ENCODE results near the gene RPL27.
"Not testable (repeated sequence)": the region's sequence is repeated elsewhere in the genome, so short reads cannot be mapped to it uniquely, and the experiment has no call there.

RPL27 gene

DNA sequence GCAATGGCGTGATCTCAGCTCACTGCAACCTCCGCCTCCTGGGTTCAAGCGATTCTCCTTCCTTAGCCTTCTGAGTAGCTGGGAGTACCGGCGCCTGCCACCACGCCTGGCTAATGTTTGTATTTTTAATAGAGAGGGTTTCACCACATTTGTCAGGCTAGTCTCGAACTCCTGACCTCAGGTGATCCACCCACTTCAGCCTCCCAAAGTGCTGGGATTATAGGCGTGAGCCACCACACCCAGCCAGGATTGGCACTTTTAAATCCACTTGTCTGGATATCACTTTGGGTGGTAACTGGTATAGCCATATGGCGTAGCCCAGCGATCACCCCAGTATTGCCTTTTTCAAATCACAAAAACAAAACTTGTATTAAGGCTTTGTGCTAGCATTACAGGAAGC is 4.3 kb upstream of the RPL27 start:
- DNase-seq (ENCODE audit: low spot score): not testable (repeated sequence)

DNA sequence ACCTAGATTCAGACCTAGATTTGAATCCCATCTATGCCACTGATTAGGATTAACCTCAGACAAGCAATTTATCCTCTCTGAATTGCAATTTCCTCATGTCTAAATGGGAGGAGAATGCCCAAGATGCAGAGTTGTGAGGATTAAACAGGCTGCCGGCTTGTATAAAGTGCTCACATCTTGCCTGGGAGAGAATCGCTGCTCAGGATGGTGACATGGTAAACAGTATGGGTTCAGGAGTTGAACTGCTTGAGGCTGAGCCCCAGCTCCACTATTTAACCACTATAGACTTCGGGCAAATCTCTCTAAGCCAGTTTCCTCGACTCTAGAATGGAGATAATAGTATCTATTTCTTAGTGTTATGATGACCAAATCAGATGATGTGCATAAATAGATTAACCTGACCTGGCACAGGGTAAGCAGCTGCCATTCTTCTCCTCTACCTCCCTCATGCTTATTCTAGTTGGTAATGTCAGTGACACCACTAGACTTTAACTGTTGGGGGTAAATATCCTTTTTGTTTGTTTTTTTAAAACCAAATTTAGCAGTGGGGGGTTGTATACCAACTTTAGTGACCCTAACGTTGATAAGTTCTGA is 732 bp upstream of the RPL27 start:
- DNase-seq (ENCODE audit: low spot score): no peak

DNA sequence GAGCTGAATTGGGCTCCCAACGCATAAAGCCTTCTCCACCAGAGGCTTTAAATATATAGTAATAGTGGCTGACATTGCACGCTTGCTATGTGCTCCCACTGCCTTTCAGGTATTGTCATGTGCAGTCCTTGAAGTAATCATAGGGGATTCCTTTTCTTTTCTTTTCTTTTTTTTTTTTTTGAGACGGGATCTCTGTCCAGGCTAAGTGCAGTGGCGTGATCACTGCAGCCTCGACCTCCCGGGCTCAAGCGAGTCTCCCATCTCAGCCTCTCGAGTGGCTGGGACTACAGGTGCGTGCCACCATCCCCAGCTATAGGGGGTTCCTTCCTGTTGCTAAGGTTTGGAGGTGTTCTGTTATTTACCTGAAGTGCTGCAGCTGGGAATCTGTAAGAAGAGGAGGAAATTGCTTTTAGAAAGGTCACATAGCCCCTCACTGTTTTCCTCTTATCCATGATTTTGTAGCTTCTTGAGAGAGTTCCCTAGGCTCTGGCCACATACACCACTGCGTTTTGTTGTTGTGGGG is 845 bp downstream of the RPL27 start:
- DNase-seq (ENCODE audit: low spot score): no peak

DNA sequence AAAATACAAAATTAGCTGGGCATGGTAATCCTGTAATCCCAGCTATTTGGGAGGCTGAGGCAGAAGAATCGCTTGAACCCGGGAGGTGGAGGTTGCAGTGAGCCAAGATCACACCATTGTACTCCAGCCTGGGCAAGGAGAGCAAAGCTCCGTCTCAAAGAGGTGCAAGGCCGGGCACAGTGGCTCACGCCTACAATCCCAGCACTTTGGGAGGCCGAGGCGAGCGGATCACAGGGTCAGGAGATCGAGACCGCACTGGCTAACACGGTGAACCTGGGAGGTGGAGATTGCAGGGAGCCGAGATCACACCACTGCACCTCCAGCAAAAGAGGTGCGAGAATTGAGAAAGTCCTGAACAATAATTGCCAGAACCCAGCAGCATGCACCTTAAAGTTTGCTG is 2.7 kb downstream of the RPL27 start:
- not testable (repeated sequence) for DNase-seq (ENCODE audit: low spot score)

DNA sequence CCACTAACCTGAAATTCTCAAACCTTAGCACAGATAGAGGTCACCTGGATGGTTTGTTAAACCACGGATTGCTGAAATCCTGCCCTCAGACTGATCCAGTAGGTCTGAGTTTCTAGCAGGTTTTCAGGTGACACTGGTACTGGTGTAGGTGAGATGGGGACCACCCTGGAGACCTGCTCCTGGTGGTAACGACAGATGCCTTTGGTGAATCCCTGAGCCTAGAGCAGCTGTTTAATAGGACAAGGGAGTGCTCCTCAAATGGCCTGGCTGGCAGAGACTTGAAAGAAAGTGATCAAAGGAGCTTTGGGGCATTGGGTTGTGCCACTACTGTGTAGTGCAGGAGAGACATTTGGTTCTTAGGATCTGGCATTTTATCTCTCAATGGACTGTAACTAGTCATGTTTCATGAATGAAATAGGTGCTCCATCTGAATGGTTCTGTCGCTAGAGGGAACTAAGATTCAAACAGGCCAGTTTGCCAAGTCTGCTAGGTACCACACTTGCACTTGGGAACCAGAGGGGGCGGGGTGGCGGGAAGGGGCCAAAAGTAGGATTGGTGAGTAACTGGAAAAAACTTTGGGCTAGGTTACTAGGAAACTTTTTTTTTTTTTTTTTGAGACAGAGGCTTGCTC is 5.4 kb downstream of the RPL27 start:
- DNase-seq (ENCODE audit: low spot score): no peak

DNA sequence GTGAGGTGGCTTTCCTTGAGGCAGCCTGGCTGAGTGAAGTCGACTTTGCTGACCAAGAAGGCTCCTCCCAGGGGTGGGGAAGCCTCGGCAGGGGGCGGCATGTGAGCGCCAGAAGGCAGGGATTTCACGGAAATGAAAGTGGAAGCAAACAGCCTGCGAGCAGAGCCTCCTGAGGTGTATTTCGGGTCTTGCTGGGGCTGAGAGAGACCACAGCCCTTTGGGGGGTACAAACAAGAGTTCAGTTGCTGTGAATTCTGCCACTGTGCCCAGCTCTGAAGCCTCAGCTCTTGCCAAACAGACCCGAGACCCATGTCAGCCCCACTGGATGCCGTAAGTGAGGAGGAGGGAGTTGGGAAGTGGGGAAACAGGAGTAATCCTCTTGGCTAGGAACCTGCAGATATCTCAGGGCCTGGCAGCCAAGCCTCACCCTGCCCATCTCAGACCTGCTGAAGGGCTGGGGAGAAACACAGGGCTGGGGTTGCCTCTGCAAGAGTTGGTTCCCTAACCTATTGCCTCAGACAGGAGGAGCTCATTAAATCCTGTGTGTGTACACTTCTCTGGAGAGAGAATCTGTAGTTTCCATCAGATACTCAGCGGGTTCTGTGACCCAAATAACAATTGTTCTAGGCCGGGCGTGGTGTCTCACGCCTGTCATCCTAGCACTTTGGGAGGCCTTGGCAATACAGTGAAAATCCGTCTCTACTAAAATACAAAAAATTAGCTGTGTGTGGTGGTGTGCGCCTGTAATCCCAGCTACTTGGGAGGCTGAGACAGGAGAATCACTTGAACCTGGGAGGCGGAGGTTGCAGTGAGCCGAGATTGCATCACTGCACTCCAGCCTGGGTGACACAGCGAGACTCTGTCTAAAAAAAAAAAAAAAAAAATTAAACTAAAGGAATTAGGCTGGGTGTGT is 8.7 kb downstream of the RPL27 start, which contains the start of gene IFI35:
Gene IFI35, plus strand, starts transcription at position 146 of the 913 bp plus-strand sequence. Its CDS starts 164 bp downstream, at position 310.
- DNase-seq (ENCODE audit: low spot score): peak; percentile 57

DNA sequence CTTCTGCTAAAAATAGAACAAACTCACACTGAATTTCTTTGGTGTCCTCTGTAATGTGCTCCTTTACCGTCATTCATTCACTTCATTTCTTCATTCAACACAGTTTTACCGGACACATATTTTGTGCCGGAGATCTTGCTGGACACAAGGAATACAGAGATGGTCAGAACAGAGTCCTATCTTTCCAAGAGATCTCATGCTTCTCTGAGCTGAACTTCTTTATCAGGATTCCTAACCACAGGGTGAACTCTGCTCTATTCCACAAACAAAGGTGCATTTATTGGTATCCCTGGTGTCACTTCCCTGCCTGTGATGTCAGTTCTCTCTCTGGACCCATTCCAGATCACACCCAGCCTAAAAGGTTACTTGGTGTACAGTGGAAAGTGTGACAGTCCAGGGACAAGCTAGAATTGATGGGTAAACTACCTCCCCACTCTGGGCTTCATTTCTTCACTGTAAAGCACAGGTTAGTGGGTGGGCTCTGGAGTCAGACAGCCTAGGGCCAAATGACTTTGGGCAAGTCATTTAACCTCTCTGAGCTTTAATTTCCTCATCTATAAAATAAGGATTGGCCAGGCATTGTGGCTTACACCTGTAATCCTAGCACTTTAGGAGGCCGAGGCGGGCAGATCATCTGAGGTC is 12.6 kb downstream of the RPL27 start:
- no peak for DNase-seq (ENCODE audit: low spot score)

DNA sequence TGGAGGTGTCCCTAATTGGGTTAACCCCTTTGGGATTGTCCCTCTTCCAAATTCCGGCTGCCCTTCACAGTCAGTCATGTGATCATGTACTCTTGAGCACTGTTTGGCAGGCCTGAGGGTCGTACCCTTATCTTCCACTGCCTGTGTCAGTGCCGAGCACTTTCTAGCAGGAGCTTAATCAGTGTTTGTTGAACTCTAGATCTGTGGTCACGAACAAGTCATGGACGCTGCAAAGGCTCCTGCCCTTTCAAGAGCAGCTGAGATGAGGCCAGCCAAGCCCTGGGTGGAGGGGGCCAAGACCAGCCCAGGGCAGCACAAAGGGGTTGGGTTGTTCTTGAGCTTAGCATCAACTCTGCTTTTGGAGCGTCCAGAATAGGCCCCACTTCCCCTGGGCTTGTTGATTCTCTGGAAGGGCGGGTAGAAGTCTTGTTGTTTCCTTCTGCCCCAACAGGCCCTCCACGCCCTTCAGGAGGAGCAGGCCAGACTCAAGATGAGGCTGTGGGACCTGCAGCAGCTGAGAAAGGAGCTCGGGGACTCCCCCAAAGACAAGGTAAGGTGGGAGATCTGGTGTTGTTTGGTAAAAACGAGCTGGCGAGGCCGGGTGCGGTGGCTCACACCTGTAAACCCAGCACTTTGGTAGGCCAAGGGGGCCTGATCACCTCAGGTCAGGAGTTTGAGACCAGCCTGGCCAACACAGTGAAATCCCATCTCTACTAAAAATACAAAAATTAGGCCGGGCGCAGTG is 13.7 kb downstream of the RPL27 start:
- DNase-seq (ENCODE audit: low spot score): no peak

DNA sequence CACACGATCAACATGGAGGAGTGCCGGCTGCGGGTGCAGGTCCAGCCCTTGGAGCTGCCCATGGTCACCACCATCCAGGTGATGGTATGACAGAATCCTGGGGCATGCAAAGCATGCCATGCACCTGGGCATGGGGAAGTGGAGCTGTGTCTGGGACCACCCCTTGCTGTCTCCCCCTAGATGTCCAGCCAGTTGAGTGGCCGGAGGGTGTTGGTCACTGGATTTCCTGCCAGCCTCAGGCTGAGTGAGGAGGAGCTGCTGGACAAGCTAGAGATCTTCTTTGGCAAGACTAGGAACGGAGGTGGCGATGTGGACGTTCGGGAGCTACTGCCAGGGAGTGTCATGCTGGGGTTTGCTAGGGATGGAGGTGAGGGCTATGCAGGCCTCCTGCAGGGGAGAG is 15.1 kb downstream of the RPL27 start:
- no peak for DNase-seq (ENCODE audit: low spot score)

DNA sequence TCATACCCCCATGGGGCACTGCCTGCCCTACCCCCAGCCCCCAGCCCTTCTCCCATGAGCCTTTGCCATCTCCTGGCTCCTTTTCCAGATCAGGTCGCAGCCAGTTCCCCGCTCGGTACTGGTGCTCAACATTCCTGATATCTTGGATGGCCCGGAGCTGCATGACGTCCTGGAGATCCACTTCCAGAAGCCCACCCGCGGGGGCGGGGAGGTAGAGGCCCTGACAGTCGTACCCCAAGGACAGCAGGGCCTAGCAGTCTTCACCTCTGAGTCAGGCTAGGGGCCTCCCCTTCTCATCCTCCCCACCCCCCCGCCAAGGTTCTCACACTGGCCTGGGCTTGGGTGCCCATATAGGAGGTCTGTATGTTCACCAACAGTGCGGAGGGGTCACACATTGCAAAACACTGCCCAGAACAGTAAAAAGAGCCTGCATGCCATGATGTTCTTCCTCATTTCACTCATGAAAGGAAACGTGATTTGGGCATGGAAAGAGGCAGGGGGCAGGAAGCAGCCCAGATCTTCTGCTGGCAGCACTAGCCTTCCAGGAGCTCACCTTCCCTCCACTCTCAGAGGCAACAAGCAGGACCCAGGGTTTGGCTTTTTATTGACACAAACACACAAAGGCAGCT is 15.9 kb downstream of the RPL27 start:
- no peak for DNase-seq (ENCODE audit: low spot score)

DNA sequence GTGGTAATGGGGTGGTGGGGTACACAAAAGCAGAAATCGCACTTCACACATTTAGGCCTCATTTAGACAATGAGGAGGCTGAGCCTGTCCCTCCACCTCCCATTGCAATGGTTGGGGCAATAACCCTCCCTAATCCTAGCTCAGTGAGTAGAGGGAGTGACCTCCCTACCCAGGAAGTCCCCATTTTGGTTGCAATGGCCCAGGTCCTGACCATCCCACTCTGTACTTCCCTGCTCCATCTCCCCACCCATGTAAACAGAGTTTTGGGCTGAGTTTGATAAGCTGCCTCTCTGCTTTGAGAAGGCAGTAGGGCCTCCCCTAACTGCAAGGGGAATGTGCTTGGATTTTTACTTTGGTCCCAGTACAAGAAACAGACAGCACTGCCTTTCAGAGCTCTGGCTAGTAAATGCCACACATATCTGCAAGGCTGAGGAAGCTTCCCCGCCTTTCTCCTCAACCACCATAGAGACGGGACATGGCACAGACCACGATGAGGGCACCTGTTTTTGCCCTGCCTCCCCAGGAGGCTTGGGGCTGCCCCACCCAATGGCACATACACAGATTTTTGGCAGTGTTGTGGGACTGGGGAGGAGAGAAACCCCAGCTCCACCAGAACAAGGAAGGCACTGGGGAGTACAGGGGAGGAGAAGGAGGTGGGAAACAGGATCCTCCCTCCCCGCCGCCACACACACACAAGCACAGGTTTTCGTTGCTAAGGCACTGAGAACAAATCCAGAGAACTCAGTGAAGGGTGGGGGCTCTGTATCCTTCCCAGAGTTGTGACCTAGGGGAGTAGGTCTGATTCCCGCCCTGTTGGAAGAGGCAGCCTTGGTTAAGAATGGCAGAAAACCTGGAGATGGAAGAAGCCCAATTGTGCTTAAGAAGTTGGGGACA is 16.7 kb downstream of the RPL27 start:
- DNase-seq (ENCODE audit: low spot score): no peak

DNA sequence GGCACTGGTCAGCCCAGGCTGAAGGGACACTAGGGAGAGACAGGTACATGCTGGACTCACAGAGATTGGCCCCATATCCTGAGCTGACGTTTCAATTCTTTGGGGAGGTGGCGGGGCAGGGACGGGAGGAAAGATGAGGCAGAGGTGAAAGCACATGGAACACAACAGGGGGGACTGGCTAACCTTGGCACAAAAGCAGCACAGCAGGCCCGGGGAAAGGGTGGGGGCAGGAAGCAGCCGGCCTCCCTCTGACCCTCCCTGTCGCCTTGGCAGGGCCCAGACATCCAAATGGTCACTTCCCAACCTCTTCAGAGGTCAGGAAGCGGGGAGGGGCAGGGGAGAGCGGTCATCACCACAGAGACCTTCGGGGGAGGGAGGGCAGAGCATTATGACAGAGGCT is 17.4 kb downstream of the RPL27 start:
- DNase-seq (ENCODE audit: low spot score): no peak

DNA sequence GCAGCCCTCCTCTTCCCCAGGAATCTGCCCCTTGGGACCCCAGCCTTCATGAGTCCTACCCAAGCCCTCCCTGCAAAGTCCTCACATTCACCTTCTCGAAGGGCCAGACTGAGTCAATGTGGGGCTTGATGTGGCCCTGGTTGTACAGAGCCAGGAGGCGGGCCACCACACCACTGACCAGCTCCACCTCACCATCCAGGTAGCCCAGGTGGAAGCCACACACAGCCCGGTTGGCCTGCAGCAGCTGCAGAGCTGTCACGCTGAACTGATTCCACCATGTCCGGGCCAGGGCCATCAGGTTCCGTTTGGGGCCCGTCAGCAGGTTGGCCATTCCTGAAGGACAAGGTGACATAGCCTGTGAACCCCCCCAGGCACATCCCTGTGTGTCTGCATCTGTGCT is 18.0 kb downstream of the RPL27 start:
- no peak for DNase-seq (ENCODE audit: low spot score)

DNA sequence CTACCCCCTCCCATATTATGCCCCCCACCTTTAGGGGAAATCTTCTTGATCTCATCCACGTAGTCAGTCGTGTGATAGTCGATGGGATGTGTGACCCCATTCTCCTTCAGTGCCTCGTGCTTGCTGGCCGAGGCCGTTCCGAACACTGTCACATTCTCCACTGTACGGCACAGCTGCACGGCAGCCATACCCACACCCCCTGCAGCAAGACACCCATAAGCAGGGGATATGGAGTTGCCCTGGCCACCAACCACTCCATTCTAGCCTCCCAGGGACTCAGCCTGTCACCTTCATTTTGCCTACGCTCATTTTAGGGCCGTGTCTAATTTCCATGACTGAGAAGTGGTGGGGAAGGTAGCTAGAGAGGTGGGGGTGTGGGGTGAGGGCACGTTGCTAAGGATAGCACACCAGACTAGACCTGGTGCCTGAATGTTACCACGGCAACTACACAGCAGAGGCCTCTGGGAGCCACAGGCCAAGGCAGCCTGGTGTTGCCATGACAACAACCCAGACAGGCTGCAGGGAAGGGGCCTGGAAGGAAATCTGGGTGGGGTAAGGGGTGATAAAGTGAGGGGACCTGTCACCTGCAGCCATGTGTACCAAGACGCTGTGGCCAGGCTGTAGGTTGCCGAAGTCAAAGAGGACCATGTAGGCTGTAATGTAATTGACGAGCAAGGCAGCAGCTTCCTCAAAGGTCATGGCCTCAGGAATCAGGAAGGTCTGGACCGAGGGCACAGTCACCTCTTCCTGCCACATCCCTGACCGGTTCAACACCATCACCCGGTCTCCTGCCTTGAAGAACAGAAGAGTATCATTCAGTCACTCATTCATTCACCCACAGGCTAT is 20.0 kb downstream of the RPL27 start:
- peak; percentile 54 for DNase-seq (ENCODE audit: low spot score)

DNA sequence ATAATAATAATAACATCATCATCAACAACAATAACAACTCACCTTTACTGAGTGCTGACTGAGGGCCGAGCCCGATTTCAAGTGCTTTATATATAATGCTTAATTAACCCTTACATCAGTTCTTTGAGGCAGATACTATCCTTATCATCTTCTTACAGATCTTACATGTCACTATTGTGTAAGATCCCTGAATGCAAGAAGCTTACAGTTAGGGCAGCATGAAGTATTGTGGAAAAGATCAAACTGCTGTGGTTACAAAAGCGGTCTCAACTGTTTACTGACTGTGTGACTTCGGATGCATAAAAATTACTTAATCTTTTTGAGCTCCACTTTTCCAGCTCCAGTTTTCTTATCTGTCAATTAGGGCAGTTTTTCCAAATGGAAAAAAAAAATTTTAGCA is 20.7 kb downstream of the RPL27 start:
- no peak for DNase-seq (ENCODE audit: low spot score)

DNA sequence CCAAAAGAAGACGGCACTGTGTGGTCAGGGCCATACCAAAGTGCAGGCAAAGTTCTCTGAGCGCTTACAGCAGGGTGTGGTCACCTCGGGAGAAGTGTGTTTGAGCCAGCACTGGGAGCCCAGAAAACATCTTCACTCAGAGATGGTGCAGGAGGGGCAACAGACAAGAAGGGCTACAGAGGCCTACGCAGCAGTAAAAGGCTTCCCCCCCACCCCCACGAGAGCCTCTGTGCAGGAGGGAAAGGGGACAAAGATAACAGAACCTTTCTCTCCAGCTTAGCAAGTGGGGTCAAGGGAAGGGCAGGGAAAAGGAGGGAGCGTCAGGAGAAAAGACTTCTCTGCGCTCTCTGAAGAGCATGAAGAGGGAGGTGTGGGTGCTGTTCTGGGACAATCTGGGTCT is 21.2 kb downstream of the RPL27 start:
- no peak for DNase-seq (ENCODE audit: low spot score)

DNA sequence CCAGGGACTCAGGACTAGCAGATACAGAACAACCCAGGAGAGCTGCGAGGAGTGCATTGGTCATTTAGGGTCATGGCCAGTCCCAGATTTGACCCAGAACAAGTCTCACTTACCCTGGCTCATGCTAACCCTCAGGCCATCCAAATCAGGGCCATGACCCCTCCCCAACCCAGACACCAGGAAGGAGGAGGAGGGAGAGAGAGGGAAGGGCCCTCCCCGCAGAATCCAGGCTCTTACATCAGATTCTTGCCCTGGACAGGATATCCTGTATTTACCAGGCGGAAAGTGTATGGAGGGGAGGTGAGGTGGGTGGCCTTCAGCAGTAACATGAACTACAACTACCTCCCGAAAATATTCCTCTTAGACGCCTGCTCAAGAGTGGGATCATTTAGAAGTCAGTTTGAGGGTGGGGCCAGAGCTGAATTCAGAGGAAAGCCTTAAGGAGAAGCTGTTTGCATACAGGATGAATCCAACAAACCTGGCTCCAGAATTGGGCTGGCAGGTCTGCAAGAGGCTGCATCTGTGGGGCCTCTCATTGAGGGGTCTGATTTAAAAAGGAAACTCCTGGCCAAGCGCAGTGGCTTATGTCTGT is 21.9 kb downstream of the RPL27 start:
- no peak for DNase-seq (ENCODE audit: low spot score)

Measured in iPS-NIHi11 (cell line).